Measurements from ENCODE around the gene MDP1.

GRCh38 chr14:24238527-24239037, 22.7 kb upstream of the MDP1 start:
- TF ChIP-seq CTCF (IDR thresholded peaks at IDR 0.05) (no peak), POLR2A (IDR thresholded peaks at IDR 0.05) (no peak)

Measured in esophagus squamous epithelium (tissue), 4 donors.